ENCODE results near the gene STMND1. TPM values are rescaled to one million over a fixed set of nuclear protein-coding genes. Genes with fewer than 3 reads are reported as not detected.
A peak's percentile ranks its signal among the peaks of the same experiment; 100 is the strongest.

Gene STMND1
- total and polyA plus RNA-seq, 2 experiments from 2014 or later = 0.80 TPM; not detected in 1

GRCh38 chr6:17081273-17081672 is 20.6 kb upstream of the STMND1 start:
- no peaks in the 10 kb centered on the region for H3K36me3 ChIP-seq (ENCODE audit: insufficient read depth)
- no peaks in the 10 kb centered on the region for H3K79me2 ChIP-seq (replicated peaks; ENCODE audit: insufficient read depth)
- Mint-ChIP-seq H3K9me3 (no peaks in the 10 kb centered on the region), H3K36me3 (ENCODE audit: low read depth) (no peaks in the 10 kb centered on the region), H3K27me3 (ENCODE audit: insufficient read depth, low read depth, poor library complexity) (no peaks in the 10 kb centered on the region), H3K27ac (no peak overlapping the region), H3K4me3 (no peak overlapping the region), H3K4me1 (no peaks in the 10 kb centered on the region)
- ATAC-seq = no peak
- no peak overlapping the region for H3K4me3 ChIP-seq
- H3F3A ChIP-seq (replicated peaks; ENCODE audit: low read depth) = no peaks in the 10 kb centered on the region
- no peaks in the 10 kb centered on the region for H3K9me2 ChIP-seq (ENCODE audit: insufficient read depth)
- H2AFZ ChIP-seq = 0 out of 2 replicates have a peak overlapping the region, but pooled peaks have one; percentile 28
- DNase-seq (ENCODE audit: low spot score) = no peak
- TF ChIP-seq EZH2 (IDR thresholded peaks at IDR 0.05; ENCODE audit: low read depth, unreplicated experiment) = no peak
- no peak for TF ChIP-seq EZH2phosphoT487 (IDR thresholded peaks at IDR 0.05; ENCODE audit: unreplicated experiment)
- no peak for TF ChIP-seq CTCF (conservative IDR thresholded peaks at IDR 0.05; ENCODE audit: low read depth in 2 of 2)
- no peak for TF ChIP-seq NANOG (IDR thresholded peaks at IDR 0.05; ENCODE audit: borderline replicate concordance)
- no peak for TF ChIP-seq ZNF114 (CRISPR knock-in tag; IDR thresholded peaks at IDR 0.05)
- TF ChIP-seq STAT1 (IDR thresholded peaks at IDR 0.05; ENCODE audit: unreplicated experiment) = no peak
- TF ChIP-seq ZNF331 (CRISPR knock-in tag; IDR thresholded peaks at IDR 0.05; ENCODE audit: low read depth) = no peak
- TF ChIP-seq, protein P1, sequence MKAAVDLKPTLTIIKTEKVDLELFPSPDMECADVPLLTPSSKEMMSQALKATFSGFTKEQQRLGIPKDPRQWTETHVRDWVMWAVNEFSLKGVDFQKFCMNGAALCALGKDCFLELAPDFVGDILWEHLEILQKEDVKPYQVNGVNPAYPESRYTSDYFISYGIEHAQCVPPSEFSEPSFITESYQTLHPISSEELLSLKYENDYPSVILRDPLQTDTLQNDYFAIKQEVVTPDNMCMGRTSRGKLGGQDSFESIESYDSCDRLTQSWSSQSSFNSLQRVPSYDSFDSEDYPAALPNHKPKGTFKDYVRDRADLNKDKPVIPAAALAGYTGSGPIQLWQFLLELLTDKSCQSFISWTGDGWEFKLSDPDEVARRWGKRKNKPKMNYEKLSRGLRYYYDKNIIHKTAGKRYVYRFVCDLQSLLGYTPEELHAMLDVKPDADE (IDR thresholded peaks at IDR 0.05) = no peak
- TF ChIP-seq CREB1 (CRISPR knock-in tag; IDR thresholded peaks at IDR 0.05; ENCODE audit: low read depth) = no peak
- no peak for TF ChIP-seq ZNF462 (CRISPR knock-in tag; IDR thresholded peaks at IDR 0.05)
- no peak for TF ChIP-seq POLR2AphosphoS5 (IDR thresholded peaks at IDR 0.05; ENCODE audit: low read depth)
- TF ChIP-seq JUNB (IDR thresholded peaks at IDR 0.05; ENCODE audit: unreplicated experiment) = no peak
- no peak for TF ChIP-seq REST (IDR thresholded peaks at IDR 0.05; ENCODE audit: unreplicated experiment)
- no peaks in the 10 kb centered on the region for H3K4me1 ChIP-seq (ENCODE audit: insufficient read depth)
- no peaks in the 10 kb centered on the region for H3K27me3 ChIP-seq (ENCODE audit: insufficient read depth)
- H3K4me2 ChIP-seq = no peak overlapping the region
- H4K20me1 ChIP-seq (replicated peaks; ENCODE audit: insufficient read depth) = no peaks in the 10 kb centered on the region
- H3K27ac ChIP-seq (ENCODE audit: low read depth) = no peak overlapping the region

Data from GM23338 (cell line).